ENCODE results near the gene WTIP. TPM values are rescaled to one million over a fixed set of nuclear protein-coding genes. Genes with fewer than 3 reads are reported as not detected.
"Not testable (repeated sequence)": the region's sequence is repeated elsewhere in the genome, so short reads cannot be mapped to it uniquely, and the experiment has no call there.

The WTIP gene
- total RNA-seq, 1 donor from 2014 or later, result 23.5 TPM

- Histone ChIP-seq H3K36me3 (peaks cover 94% of the 10 kb centered on the region), H3K27me3 (ENCODE audit: low read depth) (no peaks in the 10 kb centered on the region), H3K4me1 (no peaks in the 10 kb centered on the region), H3K9me3 (no peaks in the 10 kb centered on the region), H3K4me3 (no peak overlapping the region), H3K27ac (no peak overlapping the region)
- intact Hi-C loops (cut with DNase I), result no loop called here
- TF ChIP-seq CTCF (IDR thresholded peaks at IDR 0.05), result no peak
- DNase-seq (no peak), ATAC-seq (no peak)
Measured at GRCh38 chr19:34454091-34454490, 27.5 kb upstream of the WTIP start.

- H3K4me3 ChIP-seq, result no peak overlapping the region
- intact Hi-C loops (cut with DNase I), result no loop called here
- DNase-seq (no peak), ATAC-seq (no peak)
- peaks cover 94% of the 10 kb centered on the region for H3K36me3 ChIP-seq
- H3K4me1 ChIP-seq, result peaks cover 3% of the 10 kb centered on the region
- H3K9me3 ChIP-seq, result no peaks in the 10 kb centered on the region
- no peak for TF ChIP-seq CTCF (IDR thresholded peaks at IDR 0.05)
- H3K27me3 ChIP-seq (ENCODE audit: low read depth), result no peaks in the 10 kb centered on the region
- H3K27ac ChIP-seq, result no peak overlapping the region
Measured at GRCh38 chr19:34454685-34455084, 26.9 kb upstream of the WTIP start.

- H3K27me3 ChIP-seq (ENCODE audit: low read depth); H3K4me3 ChIP-seq; H3K9me3 ChIP-seq; intact Hi-C loops (cut with DNase I); DNase-seq; H3K27ac ChIP-seq; ATAC-seq: not testable (repeated sequence)
- peaks cover 16% of the 10 kb centered on the region for H3K4me1 ChIP-seq
- peaks cover 94% of the 10 kb centered on the region for H3K36me3 ChIP-seq
Measured at GRCh38 chr19:34455783-34456480, 25.6 kb upstream of the WTIP start.

- intact Hi-C loops (cut with DNase I), result no loop called here
- H3K36me3 ChIP-seq, result peaks cover 94% of the 10 kb centered on the region
- ATAC-seq, result no peak
Measured at GRCh38 chr19:34457446-34457845, 24.1 kb upstream of the WTIP start.

GRCh38 chr19:34458677-34459076, 22.9 kb upstream of the WTIP start:
- no peak for DNase-seq
- no peak for ATAC-seq

More at GRCh38 chr19:34457446-34457845, 24.1 kb upstream of the WTIP start:
- H3K4me1 ChIP-seq, result peaks cover 18% of the 10 kb centered on the region
- no peak for TF ChIP-seq CTCF (IDR thresholded peaks at IDR 0.05)
- no peak overlapping the region for H3K4me3 ChIP-seq
- H3K9me3 ChIP-seq, result no peaks in the 10 kb centered on the region
- H3K27ac ChIP-seq, result no peak overlapping the region
- no peak for DNase-seq
- H3K27me3 ChIP-seq (ENCODE audit: low read depth), result no peaks in the 10 kb centered on the region

More at GRCh38 chr19:34458677-34459076, 22.9 kb upstream of the WTIP start:
- Histone ChIP-seq H3K36me3 (peaks cover 94% of the 10 kb centered on the region), H3K4me1 (peaks cover 18% of the 10 kb centered on the region), H3K4me3 (no peak overlapping the region), H3K27ac (no peak overlapping the region), H3K9me3 (no peaks in the 10 kb centered on the region), H3K27me3 (ENCODE audit: low read depth) (no peaks in the 10 kb centered on the region)
- TF ChIP-seq CTCF (IDR thresholded peaks at IDR 0.05), result no peak
- intact Hi-C loops (cut with DNase I), result no loop called here
